Stimulated activated CD8-positive, alpha-beta memory T cell treated with anti-CD3 and anti-CD28 coated beads, Interleukin-7, amount 100 ng/mL, for 24 hours (primary cell): ENCODE measurements around the gene LRP2.

ENCODE experiments used
- DNase-seq: peaks from one replicate; pipeline ENCODE4 v3.0.0-alpha.2; 2020; ENCODE audit warnings: low read depth

LRP2 gene

GRCh38 chr2:169090133-169090820 is 272.1 kb downstream of the LRP2 start:
- no peak for DNase-seq

- no peak for DNase-seq
Observed at GRCh38 chr2:169089182-169089581, 273.2 kb downstream of the LRP2 start.

- no peak for DNase-seq
Observed at GRCh38 chr2:169087757-169088379, 274.5 kb downstream of the LRP2 start.

- no peak for DNase-seq
Observed at GRCh38 chr2:169086893-169087467, 275.4 kb downstream of the LRP2 start.

GRCh38 chr2:169082995-169083394 is 279.3 kb downstream of the LRP2 start:
- DNase-seq = no peak

- no peak for DNase-seq
Observed at GRCh38 chr2:169081551-169081950, 280.8 kb downstream of the LRP2 start.

GRCh38 chr2:169080250-169081069 is 281.9 kb downstream of the LRP2 start:
- no peak for DNase-seq

GRCh38 chr2:169077674-169078240 is 284.6 kb downstream of the LRP2 start:
- DNase-seq = no peak
